Caco-2 (cell line): ENCODE results near the gene LTBP3. TPM values are rescaled to one million over a fixed set of nuclear protein-coding genes. Genes with fewer than 3 reads are reported as not detected.

Experiments used
- BruUV-seq: library from RNA; stranded (reverse); fragments of 400-500 nt; replicated peaks from 2 replicates; lab custom pipeline; 2021; lab: Mats Ljungman, UMichigan
- CTCF ChIA-PET: fragments of 300-600 bp; sonication (Branson Sonifier 250); formaldehyde crosslinking; loops from one replicate; lab custom pipeline; 2022; ENCODE audit warnings: antibody characterized with exemption; lab: Charles Lee
- POLR2A ChIA-PET: fragments of 300-600 bp; sonication (Branson Sonifier 250); formaldehyde crosslinking; loops from one replicate; lab custom pipeline; 2022; ENCODE audit warnings: antibody characterized with exemption; lab: Charles Lee
- DNase-seq, 2 experiments: peaks; one replicate each; pipeline versions ENCODE4 v3.0.0 to v3.0.0-alpha.2; 2020 to 2022
- H3K27me3 ChIP-seq: replicated peaks from 2 replicates; pipeline ENCODE4 v1.6.0; 2011; ENCODE audit warnings: low read length; ENCODE audit not compliant: control insufficient read depth, insufficient read depth
- H3K36me3 ChIP-seq: 2 replicates; pipeline ENCODE4 v1.5.1; 2011; ENCODE audit warnings: low read length; ENCODE audit not compliant: control insufficient read depth, insufficient read depth
- H3K4me1 ChIP-seq: fragments of 250-450 bp; sonication (Bioruptor Pico); 2 replicates; pipeline ENCODE4 v1.5.1; 2020; ENCODE audit warnings: mild to moderate bottlenecking
- H3K4me3 ChIP-seq: 2 replicates; pipeline ENCODE4 v1.5.1; 2011; ENCODE audit warnings: low read depth, mild to moderate bottlenecking, control low read depth, low read length
- H3K9me3 ChIP-seq: fragments of 250-450 bp; sonication (Bioruptor Pico); 2 replicates; pipeline ENCODE4 v1.5.1; 2020; ENCODE audit warnings: mild to moderate bottlenecking, moderate library complexity
- H3K27ac Mint-ChIP-seq: one replicate; pipeline ENCODE4 v1.8.0; 2022; ENCODE audit warnings: mixed read lengths; ENCODE audit not compliant: unreplicated experiment
- H3K27me3 Mint-ChIP-seq: one replicate; pipeline ENCODE4 v1.8.0; 2022; ENCODE audit warnings: mixed read lengths; ENCODE audit not compliant: insufficient read depth, unreplicated experiment
- H3K36me3 Mint-ChIP-seq: one replicate; pipeline ENCODE4 v1.8.0; 2022; ENCODE audit warnings: mild to moderate bottlenecking, mixed read lengths; ENCODE audit not compliant: insufficient read depth, unreplicated experiment
- H3K4me1 Mint-ChIP-seq: one replicate; pipeline ENCODE4 v1.8.0; 2022; ENCODE audit warnings: low read depth, mixed read lengths; ENCODE audit not compliant: unreplicated experiment
- H3K4me3 Mint-ChIP-seq: one replicate; pipeline ENCODE4 v1.8.0; 2022; ENCODE audit warnings: mild to moderate bottlenecking, moderate library complexity, mixed read lengths; ENCODE audit not compliant: unreplicated experiment
- H3K9me3 Mint-ChIP-seq: one replicate; pipeline ENCODE4 v1.8.0; 2022; ENCODE audit warnings: mixed read lengths; ENCODE audit not compliant: unreplicated experiment
- CTCF ChIP-seq, 2 experiments: fragments of 200-600 bp in 1 of 2; IDR thresholded peaks; 1 replicate in 1 of 2; 2 replicates in 1 of 2; pipeline versions ENCODE4 v1.5.1 to v1.8.0; 2011 to 2022; ENCODE audit warnings: antibody characterized with exemption in 1 of 2, control low read depth in 1 of 2, inconsistent platforms in 1 of 2, low read depth in 1 of 2, low read length in 1 of 2, mild to moderate bottlenecking in 1 of 2, moderate library complexity in 1 of 2; ENCODE audit not compliant: insufficient read depth in 1 of 2, severe bottlenecking in 1 of 2, unreplicated experiment in 1 of 2
- intact Hi-C: fragments of 100-400 bp; cut with micrococcal nuclease; formaldehyde crosslinking; loops from one replicate; pipeline ENCODE4 v1.10.0; 2022; ENCODE audit not compliant: unreplicated experiment
- total RNA-seq: library from RNA; stranded (reverse); gene quantifications from 2 replicates; pipeline ENCODE4 v1.2.3, GENCODE V29; 2022

The LTBP3 gene
- total RNA-seq, 1 experiment from 2014 or later = 91.2 TPM

GRCh38 chr11:65491163-65491465, 67.0 kb downstream of the LTBP3 start:
- H3K9me3 Mint-ChIP-seq = no peaks in the 10 kb centered on the region
- no peaks in the 10 kb centered on the region for H3K27me3 ChIP-seq
- H3K27ac Mint-ChIP-seq = peak overlapping the region; percentile 100
- ChIA-PET CTCF (interaction anchor here (1.1 to 5.9 kb wide), 4 partner anchors 12 to 74 kb away, joined by 3 to 71 read pairs (median 10); no protein-coding TSS in a partner anchor), POLR2A (interaction anchor here (0.9 to 8.1 kb wide), 6 partner anchors 12 to 69 kb away, joined by 4 to 377 read pairs (median 5); partner anchors contain the start of genes MALAT1 and NEAT1)
- H3K9me3 ChIP-seq = no peaks in the 10 kb centered on the region
- H3K4me3 Mint-ChIP-seq = peak overlapping the region; percentile 74
- peaks cover 85% of the 10 kb centered on the region for H3K4me1 ChIP-seq
- TF ChIP-seq CTCF (IDR thresholded peaks at IDR 0.05; ENCODE audit: insufficient read depth in 1 of 2, low read depth in 1 of 2, low read length in 1 of 2, severe bottlenecking in 1 of 2, unreplicated experiment in 1 of 2) = no peak
- H3K36me3 ChIP-seq = no peaks in the 10 kb centered on the region
- H3K4me1 Mint-ChIP-seq = peaks cover 67% of the 10 kb centered on the region
- H3K27me3 Mint-ChIP-seq = no peaks in the 10 kb centered on the region
- intact Hi-C loops = no loop called here
- BruUV-seq = no TSS peak
- H3K4me3 ChIP-seq = no peak overlapping the region
- no peak for DNase-seq
- H3K36me3 Mint-ChIP-seq = peaks cover 33% of the 10 kb centered on the region

GRCh38 chr11:65489706-65490320, 68.3 kb downstream of the LTBP3 start:
- BruUV-seq = TSS peak; percentile 79
- peaks cover 74% of the 10 kb centered on the region for H3K4me1 Mint-ChIP-seq
- peak overlapping the region; percentile 74 for H3K4me3 Mint-ChIP-seq
- peak overlapping the region; percentile 14 for H3K4me3 ChIP-seq
- H3K27ac Mint-ChIP-seq = peak overlapping the region; percentile 100
- no peaks in the 10 kb centered on the region for H3K27me3 Mint-ChIP-seq
- ChIA-PET CTCF (interaction anchor here (0.6 to 5.9 kb wide), 12 partner anchors 8 to 601 kb away, joined by 3 to 71 read pairs (median 4); partner anchors contain the start of gene MALAT1), POLR2A (interaction anchor here (0.6 to 8.1 kb wide), 14 partner anchors 12 to 162 kb away, joined by 3 to 377 read pairs (median 4); partner anchors contain the start of genes DPF2, FAM89B, MALAT1 and NEAT1)
- H3K27me3 ChIP-seq = no peaks in the 10 kb centered on the region
- no peaks in the 10 kb centered on the region for H3K9me3 Mint-ChIP-seq
- H3K4me1 ChIP-seq = peaks cover 94% of the 10 kb centered on the region
- peaks cover 43% of the 10 kb centered on the region for H3K36me3 Mint-ChIP-seq
- intact Hi-C loops = loop anchor here (1.0 kb wide), 4 partner anchors 7 to 72 kb away; no protein-coding TSS in a partner anchor
- no peak for TF ChIP-seq CTCF (IDR thresholded peaks at IDR 0.05; ENCODE audit: insufficient read depth in 1 of 2, low read depth in 1 of 2, low read length in 1 of 2, severe bottlenecking in 1 of 2, unreplicated experiment in 1 of 2)
- DNase-seq = peak; percentile 83 to 90
- H3K36me3 ChIP-seq = no peaks in the 10 kb centered on the region
- no peaks in the 10 kb centered on the region for H3K9me3 ChIP-seq

GRCh38 chr11:65489035-65489705, 69.0 kb downstream of the LTBP3 start:
- peak; percentile 96 to 97 for DNase-seq
- H3K4me3 ChIP-seq = peak overlapping the region; percentile 14

More at GRCh38 chr11:65489035-65489705, 69.0 kb downstream of the LTBP3 start:
- H3K27me3 Mint-ChIP-seq = no peaks in the 10 kb centered on the region
- BruUV-seq = no TSS peak
- no peaks in the 10 kb centered on the region for H3K9me3 Mint-ChIP-seq
- intact Hi-C loops = loop anchor here (1.0 kb wide), 4 partner anchors 8 to 71 kb away; no protein-coding TSS in a partner anchor
- TF ChIP-seq CTCF (IDR thresholded peaks at IDR 0.05; ENCODE audit: insufficient read depth in 1 of 2, low read depth in 1 of 2, low read length in 1 of 2, severe bottlenecking in 1 of 2, unreplicated experiment in 1 of 2) = no peak
- POLR2A ChIA-PET = interaction anchor here (0.6 to 8.1 kb wide), 14 partner anchors 11 to 354 kb away, joined by 3 to 377 read pairs (median 4); partner anchors contain the start of genes DPF2, FAM89B, MALAT1 and NEAT1
- H3K9me3 ChIP-seq = no peaks in the 10 kb centered on the region
- peaks cover 68% of the 10 kb centered on the region for H3K4me1 Mint-ChIP-seq
- peak overlapping the region; percentile 100 for H3K27ac Mint-ChIP-seq
- peaks cover 43% of the 10 kb centered on the region for H3K36me3 Mint-ChIP-seq
- H3K36me3 ChIP-seq = no peaks in the 10 kb centered on the region
- H3K4me1 ChIP-seq = peaks cover 89% of the 10 kb centered on the region
- H3K27me3 ChIP-seq = no peaks in the 10 kb centered on the region
- CTCF ChIA-PET = interaction anchor here (0.5 to 5.9 kb wide), 13 partner anchors 9 to 600 kb away, joined by 3 to 71 read pairs (median 4); partner anchors contain the start of gene MALAT1
- H3K4me3 Mint-ChIP-seq = peak overlapping the region; percentile 74
